Smooth muscle cell (in vitro differentiated cells): ENCODE measurements around the gene VSIG8. TPM values are rescaled to one million over a fixed set of nuclear protein-coding genes. Genes with fewer than 3 reads are reported as not detected.

ENCODE experiments used
- DNase-seq: peaks from one replicate; lab custom pipeline; 2025; ENCODE audit not compliant: unreplicated experiment; lab: John Stamatoyannopoulos, UW
- H2AFZ ChIP-seq: fragments of 200-600 bp; sonication (generic); 2 replicates; pipeline ENCODE4 v1.6.0; 2016; ENCODE audit warnings: antibody characterized with exemption, low read depth, mild to moderate bottlenecking
- H3F3A ChIP-seq: fragments of 200-600 bp; sonication (generic); 2 replicates; pipeline ENCODE4 v1.6.0; 2017; ENCODE audit warnings: antibody characterized with exemption, low read depth
- H3K27ac ChIP-seq: fragments of 200-600 bp; sonication (generic); 2 replicates; pipeline ENCODE4 v1.5.1; 2016; ENCODE audit warnings: low read depth, mild to moderate bottlenecking
- H3K27me3 ChIP-seq: fragments of 200-600 bp; sonication (generic); 2 replicates; pipeline ENCODE4 v1.6.1; 2016; ENCODE audit warnings: low read depth, mild to moderate bottlenecking
- H3K36me3 ChIP-seq: fragments of 200-600 bp; sonication (generic); 2 replicates; pipeline ENCODE4 v1.5.1; 2016; ENCODE audit warnings: low read depth
- H3K4me1 ChIP-seq: fragments of 200-600 bp; sonication (generic); 2 replicates; pipeline ENCODE4 v1.5.1; 2016; ENCODE audit warnings: low read depth
- H3K4me2 ChIP-seq: fragments of 200-600 bp; sonication (generic); 2 replicates; pipeline ENCODE4 v1.6.0; 2016; ENCODE audit warnings: mild to moderate bottlenecking
- H3K4me3 ChIP-seq: fragments of 200-600 bp; sonication (generic); 2 replicates; pipeline ENCODE4 v1.5.1; 2016; ENCODE audit warnings: mild to moderate bottlenecking
- H3K79me2 ChIP-seq: fragments of 200-600 bp; sonication (generic); 2 replicates; pipeline ENCODE4 v1.6.0; 2016; ENCODE audit warnings: low read depth, mild to moderate bottlenecking
- H3K9ac ChIP-seq: fragments of 200-600 bp; sonication (generic); 2 replicates; pipeline ENCODE4 v1.6.0; 2016; ENCODE audit warnings: low read depth
- H3K9me3 ChIP-seq: fragments of 200-600 bp; sonication (generic); replicated peaks from 2 replicates; pipeline ENCODE4 v1.5.1; 2016; ENCODE audit warnings: low read depth
- H4K20me1 ChIP-seq: fragments of 200-600 bp; sonication (generic); 2 replicates; pipeline ENCODE4 v1.6.0; 2016; ENCODE audit warnings: low read depth
- CTCF ChIP-seq: fragments of 200-600 bp; sonication (generic); IDR thresholded peaks from 2 replicates; pipeline ENCODE4 v1.5.1; 2017; ENCODE audit warnings: borderline replicate concordance, mild to moderate bottlenecking, antibody characterized with exemption; ENCODE audit not compliant: insufficient read depth, poor library complexity, severe bottlenecking
- WGBS: methylation state at CpG from one replicate; pipeline ENCODE4 v1.1.7; 2016; ENCODE audit warnings: low lambda C conversion rate; 5-methylcytosine and 5-hydroxymethylcytosine counted together
- polyA plus RNA-seq: library from polyadenylated mRNA; unstranded; fragments of >200 nt; fragmentation: Nextera tagmentation; extraction: Ambion mirVana; gene quantifications from 2 replicates; pipeline ENCODE4 v1.2.1, GENCODE V29; 2016
- total RNA-seq: library from RNA; depleted of rRNA; stranded (reverse); fragments of >200 nt; gene quantifications from 2 replicates; pipeline ENCODE4 v1.2.3, GENCODE V29; 2014

VSIG8 gene
- total and polyA plus RNA-seq, 2 experiments from 2014 or later, result 0.29 TPM; not detected in 1

- Histone ChIP-seq H2AFZ (no peak overlapping the region), H4K20me1 (no peaks in the 10 kb centered on the region), H3K27ac (peak overlapping the region; percentile 81), H3K4me2 (no peak overlapping the region), H3K36me3 (no peaks in the 10 kb centered on the region), H3K9me3 (no peaks in the 10 kb centered on the region), H3K27me3 (no peaks in the 10 kb centered on the region), H3K4me1 (peaks cover 26% of the 10 kb centered on the region), H3K79me2 (no peaks in the 10 kb centered on the region), H3K4me3 (no peak overlapping the region), H3K9ac (no peak overlapping the region), H3F3A (no peaks in the 10 kb centered on the region)
- no peak for TF ChIP-seq CTCF
- 89% methylated on average over 3 of the region's 3 CpGs for WGBS
- no peak for DNase-seq
Measured at GRCh38 chr1:159828176-159828575, 34.3 kb downstream of the VSIG8 start.

- WGBS, result 90% methylated on average over 3 of the region's 3 CpGs
Measured at GRCh38 chr1:159827549-159827948, 34.9 kb downstream of the VSIG8 start.

GRCh38 chr1:159827102-159827490 lies 35.4 kb downstream of the VSIG8 start:
- Histone ChIP-seq H3K27ac (peak overlapping the region; percentile 74), H3F3A (no peaks in the 10 kb centered on the region), H3K9me3 (no peaks in the 10 kb centered on the region), H3K4me1 (peaks cover 26% of the 10 kb centered on the region), H3K4me2 (peak overlapping the region; percentile 66), H3K27me3 (no peaks in the 10 kb centered on the region), H2AFZ (peak overlapping the region; percentile 18), H3K79me2 (no peaks in the 10 kb centered on the region), H3K36me3 (no peaks in the 10 kb centered on the region), H4K20me1 (no peaks in the 10 kb centered on the region), H3K4me3 (no peak overlapping the region), H3K9ac (no peak overlapping the region)
- TF ChIP-seq CTCF, result no peak
- no peak for DNase-seq
- 51% methylated on average over 6 of the region's 6 CpGs for WGBS

More at GRCh38 chr1:159827549-159827948, 34.9 kb downstream of the VSIG8 start:
- H3K9me3 ChIP-seq, result no peaks in the 10 kb centered on the region
- no peak for TF ChIP-seq CTCF
- no peak overlapping the region for H3K9ac ChIP-seq
- no peaks in the 10 kb centered on the region for H3F3A ChIP-seq
- H3K4me2 ChIP-seq, result peak overlapping the region; percentile 66
- peak overlapping the region; percentile 74 for H3K27ac ChIP-seq
- no peaks in the 10 kb centered on the region for H3K36me3 ChIP-seq
- no peak overlapping the region for H3K4me3 ChIP-seq
- no peaks in the 10 kb centered on the region for H3K79me2 ChIP-seq
- H3K4me1 ChIP-seq, result peaks cover 31% of the 10 kb centered on the region
- H4K20me1 ChIP-seq, result no peaks in the 10 kb centered on the region
- no peak overlapping the region for H2AFZ ChIP-seq
- no peaks in the 10 kb centered on the region for H3K27me3 ChIP-seq
- DNase-seq, result no peak

- H3K27ac ChIP-seq, result peak within 1 kb of the TSS; percentile 74
- WGBS, result 47% methylated on average over 11 of the region's 11 CpGs
- TF ChIP-seq CTCF, result no peak
- H3K27me3 ChIP-seq, result peaks cover 1% of the 10 kb centered on the region
- no peak within 1 kb of the TSS for H3K9ac ChIP-seq
- H3K36me3 ChIP-seq, result no peaks in the 10 kb centered on the region
- H3F3A ChIP-seq, result no peaks in the 10 kb centered on the region
- H3K9me3 ChIP-seq, result no peaks in the 10 kb centered on the region
- H3K4me3 ChIP-seq, result no peak within 1 kb of the TSS
- peaks cover 21% of the 10 kb centered on the region for H3K4me1 ChIP-seq
- no peak for DNase-seq
- H3K4me2 ChIP-seq, result peak within 1 kb of the TSS; percentile 66
- no peaks in the 10 kb centered on the region for H3K79me2 ChIP-seq
- H4K20me1 ChIP-seq, result no peaks in the 10 kb centered on the region
- peak within 1 kb of the TSS; percentile 18 for H2AFZ ChIP-seq
Measured at GRCh38 chr1:159826441-159827101, 35.9 kb downstream of the VSIG8 start, which contains the start of gene SLAMF8. TSS of gene SLAMF8 (plus strand) at chr1:159826873. CDS start at chr1:159826899, 26 bp downstream.
